SK-N-SH (cell line): ENCODE results near the gene ARMC7. TPM values are rescaled to one million over a fixed set of nuclear protein-coding genes. Genes with fewer than 3 reads are reported as not detected.

Source experiments
- CTCF ChIA-PET: fragments of 300-600, 350-600 bp; formaldehyde crosslinking; extraction: SDS; loops from one replicate; lab custom pipeline; 2021; lab: Yijun Ruan, JAX
- POLR2A ChIA-PET: fragments of 350-600 bp; sonication (Branson Sonifier 250); formaldehyde crosslinking; extraction: SDS; loops from one replicate; lab custom pipeline; 2020; ENCODE audit warnings: antibody characterized with exemption, inconsistent platforms; lab: Yijun Ruan, JAX
- DNase-seq: peaks from one replicate; pipeline ENCODE4 v3.0.0; 2012
- H2AFZ ChIP-seq: fragments of 200-600 bp; sonication (generic); 2 replicates; pipeline ENCODE4 v1.8.1; 2016; ENCODE audit warnings: antibody characterized with exemption, mild to moderate bottlenecking, low read depth
- H3F3A ChIP-seq: fragments of 200-600 bp; sonication (generic); replicated peaks from 2 replicates; pipeline ENCODE3; 2016; ENCODE audit warnings: antibody characterized with exemption, mild to moderate bottlenecking; ENCODE audit not compliant: insufficient read depth
- H3K27ac ChIP-seq, 2 experiments: fragments of 200-500 bp in 1 of 2; fragments of 200-600 bp in 1 of 2; sonication (Bioruptor generic) in 1 of 2; sonication (generic), shearing (Covaris generic) in 1 of 2; 2 replicates each; pipeline versions ENCODE4 v1.5.1 to v1.6.1; 2014 to 2016; ENCODE audit warnings: low read depth in 2 of 2, inconsistent platforms in 1 of 2, low read length in 1 of 2, mild to moderate bottlenecking in 1 of 2, mixed read lengths in 1 of 2
- H3K27me3 ChIP-seq: fragments of 200-600 bp; sonication (generic), shearing (Covaris generic); 2 replicates; pipeline ENCODE4 v1.6.1; 2016; ENCODE audit warnings: mixed run types; ENCODE audit not compliant: insufficient read depth
- H3K36me3 ChIP-seq, 2 experiments: fragments of 200-500 bp in 1 of 2; fragments of 200-600 bp in 1 of 2; sonication (Bioruptor generic) in 1 of 2; sonication (generic) in 1 of 2; replicated peaks in 1 of 2; 2 replicates each; pipeline versions ENCODE3 to v1.5.1; 2014 to 2016; ENCODE audit warnings: low read length in 1 of 2, mild to moderate bottlenecking in 1 of 2; ENCODE audit not compliant: insufficient read depth in 2 of 2, control insufficient read depth in 1 of 2
- H3K4me1 ChIP-seq, 2 experiments: fragments of 200-500 bp in 1 of 2; fragments of 200-600 bp in 1 of 2; sonication (Bioruptor generic) in 1 of 2; sonication (generic), shearing (Covaris generic) in 1 of 2; 2 replicates each; pipeline versions ENCODE4 v1.5.1 to v1.6.1; 2014 to 2016; ENCODE audit warnings: low read depth in 1 of 2, low read length in 1 of 2, mixed run types in 1 of 2; ENCODE audit not compliant: insufficient read depth in 2 of 2, control insufficient read depth in 1 of 2
- H3K4me2 ChIP-seq: fragments of 200-600 bp; sonication (generic), shearing (Covaris generic); 2 replicates; pipeline ENCODE4 v1.6.1; 2017; ENCODE audit warnings: mixed run types
- H3K4me3 ChIP-seq, 2 experiments: fragments of 200-500 bp in 1 of 2; fragments of 200-600 bp in 1 of 2; sonication (Bioruptor generic) in 1 of 2; sonication (generic), shearing (Covaris generic) in 1 of 2; 2 replicates each; pipeline versions ENCODE4 v1.5.1 to v1.8.1; 2014 to 2016; ENCODE audit warnings: low read depth in 2 of 2, inconsistent platforms in 1 of 2, low read length in 1 of 2, mild to moderate bottlenecking in 1 of 2, mixed read lengths in 1 of 2, moderate library complexity in 1 of 2
- H3K79me2 ChIP-seq: fragments of 200-600 bp; sonication (generic); 2 replicates; pipeline ENCODE4 v1.8.1; 2017; ENCODE audit warnings: mild to moderate bottlenecking; ENCODE audit not compliant: insufficient read depth
- H3K9ac ChIP-seq: fragments of 200-600 bp; sonication (generic); 2 replicates; pipeline ENCODE4 v1.6.1; 2017; ENCODE audit warnings: mixed run types
- H3K9me2 ChIP-seq: fragments of 200-600 bp; sonication (generic); 2 replicates; pipeline ENCODE4 v1.6.1; 2017; ENCODE audit warnings: mixed run types
- H3K9me3 ChIP-seq: fragments of 200-600 bp; sonication (generic); 2 replicates; pipeline ENCODE4 v1.6.1; 2017; ENCODE audit warnings: mixed run types, mild to moderate bottlenecking, moderate library complexity
- H4K20me1 ChIP-seq: fragments of 200-600 bp; sonication (generic); 2 replicates; pipeline ENCODE4 v1.6.1; 2017; ENCODE audit warnings: mild to moderate bottlenecking, mixed run types; ENCODE audit not compliant: insufficient read depth
- EZH2phosphoT487 ChIP-seq: fragments of 200-600 bp; sonication (generic); IDR thresholded peaks from 2 replicates; pipeline ENCODE4 v1.6.1; 2017; ENCODE audit warnings: low read depth, mixed run types, mild to moderate bottlenecking, antibody characterized with exemption, moderate library complexity, borderline replicate concordance
- FOXM1 ChIP-seq: IDR thresholded peaks from 2 replicates; pipeline ENCODE4 v1.4.0; 2012; ENCODE audit warnings: low read depth, mild to moderate bottlenecking
- GABPA ChIP-seq: IDR thresholded peaks from 2 replicates; pipeline ENCODE4 v1.4.0; 2012; ENCODE audit warnings: low read depth, mild to moderate bottlenecking
- RXRA ChIP-seq: IDR thresholded peaks from 2 replicates; pipeline ENCODE4 v1.4.0; 2012; ENCODE audit warnings: low read depth, mild to moderate bottlenecking, borderline replicate concordance
- TEAD4 ChIP-seq: IDR thresholded peaks from 2 replicates; pipeline ENCODE4 v1.4.0; 2012; ENCODE audit warnings: mild to moderate bottlenecking, borderline replicate concordance; ENCODE audit not compliant: insufficient read depth
- WGBS: methylation state at CpG from one replicate; pipeline ENCODE4 v1.1.6; 2017; ENCODE audit warnings: low lambda C conversion rate; 5-methylcytosine and 5-hydroxymethylcytosine counted together
- polyA plus RNA-seq, 3 experiments: library from polyadenylated mRNA; depleted of rRNA; stranded (reverse); fragments of >200 nt; gene quantifications; 2 replicates each; pipeline ENCODE4 v1.2.3, GENCODE V29; 2012
- TF ChIP-seq, protein P1 (sequence below): fragments of 150-350 bp; IDR thresholded peaks from 2 replicates; pipeline ENCODE4 v1.6.1; 2017; ENCODE audit warnings: antibody characterized with exemption, low read length, low read depth, borderline replicate concordance
- TF ChIP-seq, protein P2 (sequence below): fragments of 200-600 bp; sonication (generic); IDR thresholded peaks from 2 replicates; pipeline ENCODE4 v1.6.1; 2017; ENCODE audit warnings: antibody characterized with exemption, mild to moderate bottlenecking, moderate library complexity

Gene ARMC7
- polyA plus RNA-seq, 1 of the 3 experiments (the other 2 are of a cell fraction): 10.8 TPM

DNA sequence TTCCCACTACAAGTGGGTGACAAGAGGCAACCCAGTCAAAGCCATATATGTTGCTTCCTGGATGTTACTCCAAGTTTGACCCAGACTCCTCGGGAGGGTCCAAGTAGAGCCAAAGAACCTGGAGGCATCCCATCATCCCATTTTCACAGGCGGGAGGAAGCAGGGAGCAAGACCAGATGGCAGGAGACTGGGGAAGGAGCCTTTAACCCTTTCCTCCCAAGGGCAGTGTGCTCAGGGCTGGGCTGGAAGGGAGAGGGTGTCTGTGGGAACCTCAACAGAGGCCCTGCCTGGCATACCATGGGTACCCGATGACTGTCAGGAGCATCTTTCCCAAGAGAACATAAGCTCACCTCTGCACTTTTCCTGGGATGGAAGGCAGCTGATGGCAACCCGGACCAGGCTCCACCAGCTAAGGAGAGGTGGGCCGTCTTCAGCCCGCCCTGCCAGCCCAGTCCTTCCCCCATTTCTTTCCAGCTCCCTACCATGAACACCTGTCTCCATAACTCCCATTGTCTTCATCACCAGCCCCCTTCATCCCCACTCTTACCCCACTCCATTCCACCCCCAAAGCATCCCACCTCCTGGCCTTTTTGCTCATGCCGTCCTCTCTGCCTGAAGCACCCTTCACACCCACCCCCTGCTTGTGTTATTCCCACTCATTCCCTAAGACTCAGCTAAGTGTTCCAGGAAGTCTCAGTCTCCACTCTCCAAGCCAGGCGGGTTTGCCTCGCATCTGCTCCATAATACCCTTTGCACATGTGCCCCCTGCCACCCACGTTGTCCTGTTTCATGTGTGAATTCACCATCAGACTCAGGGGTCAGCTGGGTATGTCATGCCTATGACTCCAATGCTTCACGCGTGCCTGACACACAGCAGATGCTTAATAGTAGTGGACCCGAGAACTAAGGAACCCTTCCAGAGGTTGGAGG, 27.9 kb upstream of the ARMC7 start:
- Histone ChIP-seq H3K36me3 (no peaks in the 10 kb centered on the region), H3K4me1 (peaks cover 10 to 18% of the 10 kb centered on the region in 2 experiments; a peak in 3 of 4 replicates), H3K27me3 (no peaks in the 10 kb centered on the region), H2AFZ (no peak overlapping the region), H3K9me3 (no peaks in the 10 kb centered on the region), H3K9me2 (no peaks in the 10 kb centered on the region), H3K27ac (no peak overlapping the region), H3F3A (peaks cover 4% of the 10 kb centered on the region), H3K79me2 (no peaks in the 10 kb centered on the region), H4K20me1 (no peaks in the 10 kb centered on the region), H3K4me3 (no peak overlapping the region), H3K9ac (no peak overlapping the region), H3K4me2 (no peak overlapping the region)
- TF ChIP-seq GABPA: no peak
- TF ChIP-seq, protein P1, sequence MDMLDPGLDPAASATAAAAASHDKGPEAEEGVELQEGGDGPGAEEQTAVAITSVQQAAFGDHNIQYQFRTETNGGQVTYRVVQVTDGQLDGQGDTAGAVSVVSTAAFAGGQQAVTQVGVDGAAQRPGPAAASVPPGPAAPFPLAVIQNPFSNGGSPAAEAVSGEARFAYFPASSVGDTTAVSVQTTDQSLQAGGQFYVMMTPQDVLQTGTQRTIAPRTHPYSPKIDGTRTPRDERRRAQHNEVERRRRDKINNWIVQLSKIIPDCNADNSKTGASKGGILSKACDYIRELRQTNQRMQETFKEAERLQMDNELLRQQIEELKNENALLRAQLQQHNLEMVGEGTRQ: no peak
- POLR2A ChIA-PET: no interaction called here
- no peak for DNase-seq
- WGBS: 86% methylated on average over 13 of the region's 13 CpGs
- CTCF ChIA-PET: interaction anchor here (0.6 to 1.6 kb wide), 7 partner anchors 9 to 422 kb away, joined by 3 to 8 read pairs (median 3); no protein-coding TSS in a partner anchor

DNA sequence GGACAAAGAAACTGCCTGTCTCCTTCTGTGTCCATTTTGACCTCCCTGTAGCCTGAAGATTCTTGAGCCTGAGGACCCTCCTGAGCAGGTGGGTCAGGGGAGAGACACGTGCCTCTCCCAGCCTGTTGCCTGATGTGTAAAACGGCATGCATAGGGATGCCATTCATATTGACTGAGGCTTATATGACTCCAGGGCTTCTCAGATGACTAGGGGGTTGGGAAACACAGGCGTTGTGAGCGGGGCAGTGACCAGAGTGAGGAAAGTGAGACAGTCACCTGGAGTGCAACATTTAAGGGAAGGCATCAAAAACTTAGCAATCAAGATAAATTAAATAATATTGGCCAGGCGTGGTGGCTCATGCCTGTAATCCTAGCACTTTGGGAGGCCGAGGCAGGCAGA, 27.1 kb upstream of the ARMC7 start:
- no peaks in the 10 kb centered on the region for H3K79me2 ChIP-seq
- H3K4me1 ChIP-seq: peaks cover 10 to 18% of the 10 kb centered on the region in 2 experiments; a peak in 3 of 4 replicates
- H3K9ac ChIP-seq: no peak overlapping the region
- no peak overlapping the region for H3K4me3 ChIP-seq
- H3F3A ChIP-seq: peaks cover 4% of the 10 kb centered on the region
- H3K27ac ChIP-seq: no peak overlapping the region
- H3K4me2 ChIP-seq: no peak overlapping the region
- no peaks in the 10 kb centered on the region for H3K9me3 ChIP-seq
- TF ChIP-seq RXRA (no peak), EZH2phosphoT487 (no peak), FOXM1 (no peak), TEAD4 (no peak)
- TF ChIP-seq, protein P2, sequence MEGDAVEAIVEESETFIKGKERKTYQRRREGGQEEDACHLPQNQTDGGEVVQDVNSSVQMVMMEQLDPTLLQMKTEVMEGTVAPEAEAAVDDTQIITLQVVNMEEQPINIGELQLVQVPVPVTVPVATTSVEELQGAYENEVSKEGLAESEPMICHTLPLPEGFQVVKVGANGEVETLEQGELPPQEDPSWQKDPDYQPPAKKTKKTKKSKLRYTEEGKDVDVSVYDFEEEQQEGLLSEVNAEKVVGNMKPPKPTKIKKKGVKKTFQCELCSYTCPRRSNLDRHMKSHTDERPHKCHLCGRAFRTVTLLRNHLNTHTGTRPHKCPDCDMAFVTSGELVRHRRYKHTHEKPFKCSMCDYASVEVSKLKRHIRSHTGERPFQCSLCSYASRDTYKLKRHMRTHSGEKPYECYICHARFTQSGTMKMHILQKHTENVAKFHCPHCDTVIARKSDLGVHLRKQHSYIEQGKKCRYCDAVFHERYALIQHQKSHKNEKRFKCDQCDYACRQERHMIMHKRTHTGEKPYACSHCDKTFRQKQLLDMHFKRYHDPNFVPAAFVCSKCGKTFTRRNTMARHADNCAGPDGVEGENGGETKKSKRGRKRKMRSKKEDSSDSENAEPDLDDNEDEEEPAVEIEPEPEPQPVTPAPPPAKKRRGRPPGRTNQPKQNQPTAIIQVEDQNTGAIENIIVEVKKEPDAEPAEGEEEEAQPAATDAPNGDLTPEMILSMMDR: no peak
- H3K36me3 ChIP-seq: no peaks in the 10 kb centered on the region
- ChIA-PET POLR2A (no interaction called here), CTCF (interaction anchor here (0.8 to 1.2 kb wide), 2 partner anchors 9 to 156 kb away, joined by 4 read pairs; no protein-coding TSS in a partner anchor)
- WGBS: 79% methylated on average over 6 of the region's 6 CpGs
- H4K20me1 ChIP-seq: no peaks in the 10 kb centered on the region
- no peaks in the 10 kb centered on the region for H3K27me3 ChIP-seq
- H3K9me2 ChIP-seq: no peaks in the 10 kb centered on the region
- no peak overlapping the region for H2AFZ ChIP-seq
- DNase-seq: no peak
